WTC11 (cell line): ENCODE results near the gene DOK7. TPM values are rescaled to one million over a fixed set of nuclear protein-coding genes. Genes with fewer than 3 reads are reported as not detected.
"Not testable (repeated sequence)": the region's sequence is repeated elsewhere in the genome, so short reads cannot be mapped to it uniquely, and the experiment has no call there.

Experiments used
- ATAC-seq: fragments of 200-7000 bp; cut with Tn5 transposase; 2 replicates; pipeline ENCODE4 v1.10.0; 2021; ENCODE audit warnings: mild to moderate bottlenecking, moderate library complexity
- CTCF ChIA-PET: fragments of 300-600 bp; sonication (Branson Sonifier 250); formaldehyde crosslinking; loops from one replicate; lab custom pipeline; 2021; ENCODE audit warnings: antibody characterized with exemption; lab: Charles Lee
- POLR2A ChIA-PET: fragments of 350-600 bp; sonication (Branson Sonifier 250); formaldehyde crosslinking; loops from one replicate; lab custom pipeline; 2021; ENCODE audit warnings: antibody characterized with exemption; lab: Charles Lee
- DNase-seq: peaks from one replicate; pipeline ENCODE4 v3.0.0; 2021; ENCODE audit warnings: low spot score
- H3K27ac Mint-ChIP-seq: 2 replicates; pipeline ENCODE4 v1.8.0; 2021; ENCODE audit warnings: mixed read lengths
- H3K27me3 Mint-ChIP-seq: 2 replicates; pipeline ENCODE4 v1.8.0; 2021; ENCODE audit warnings: low read depth, mild to moderate bottlenecking, moderate library complexity, mixed read lengths
- H3K36me3 Mint-ChIP-seq: 2 replicates; pipeline ENCODE4 v1.8.0; 2021; ENCODE audit warnings: mixed read lengths
- H3K4me1 Mint-ChIP-seq: 2 replicates; pipeline ENCODE4 v1.8.0; 2022; ENCODE audit warnings: mixed read lengths
- H3K4me3 Mint-ChIP-seq: 2 replicates; pipeline ENCODE4 v1.8.0; 2021; ENCODE audit warnings: mild to moderate bottlenecking, moderate library complexity, mixed read lengths
- H3K9me3 Mint-ChIP-seq: 2 replicates; pipeline ENCODE4 v1.8.0; 2021; ENCODE audit warnings: mixed read lengths
- ESRRA ChIP-seq: sonication (generic); formaldehyde crosslinking; IDR thresholded peaks from 2 replicates; pipeline ENCODE4 v1.8.1; 2022; ENCODE audit warnings: mild to moderate bottlenecking, missing genetic modification reagents, borderline replicate concordance
- FOXK1 ChIP-seq: sonication (generic); formaldehyde crosslinking; IDR thresholded peaks from 2 replicates; pipeline ENCODE4 v1.8.0; 2022; ENCODE audit warnings: mild to moderate bottlenecking, moderate library complexity, missing genetic modification reagents
- GRHL2 ChIP-seq: fragments of 250-450 bp; sonication (Bioruptor Pico); IDR thresholded peaks from 2 replicates; pipeline ENCODE4 v1.8.0; 2022; ENCODE audit warnings: mild to moderate bottlenecking, moderate library complexity; ENCODE audit not compliant: insufficient replicate concordance, severe bottlenecking
- JAZF1 ChIP-seq: fragments of 250-450 bp; sonication (Bioruptor Pico); IDR thresholded peaks from 2 replicates; pipeline ENCODE4 v1.9.0; 2021; ENCODE audit warnings: moderate library complexity, mild to moderate bottlenecking, inconsistent platforms
- JUN ChIP-seq: sonication (generic); formaldehyde crosslinking; IDR thresholded peaks from 2 replicates; pipeline ENCODE4 v1.8.0; 2023; ENCODE audit warnings: mild to moderate bottlenecking, missing genetic modification reagents
- NR2C2 ChIP-seq: sonication (generic); formaldehyde crosslinking; IDR thresholded peaks from 2 replicates; pipeline ENCODE4 v1.8.0; 2022; ENCODE audit warnings: mild to moderate bottlenecking, missing genetic modification reagents
- NR3C1 ChIP-seq: sonication (generic); formaldehyde crosslinking; conservative IDR thresholded peaks from 2 replicates; pipeline ENCODE4 v1.8.1; 2023; ENCODE audit warnings: low read depth, mild to moderate bottlenecking, missing genetic modification reagents
- SMAD3 ChIP-seq: sonication (generic); formaldehyde crosslinking; IDR thresholded peaks from 2 replicates; pipeline ENCODE4 v1.8.0; 2022; ENCODE audit warnings: missing genetic modification reagents, mild to moderate bottlenecking, borderline replicate concordance
- TEAD4 ChIP-seq: sonication (generic); formaldehyde crosslinking; IDR thresholded peaks from 2 replicates; pipeline ENCODE4 v1.8.0; 2022; ENCODE audit warnings: mild to moderate bottlenecking, missing genetic modification reagents
- ZNF219 ChIP-seq: sonication (generic); formaldehyde crosslinking; IDR thresholded peaks from 2 replicates; pipeline ENCODE4 v1.8.0; 2023; ENCODE audit warnings: missing genetic modification reagents, mild to moderate bottlenecking, borderline replicate concordance
- ZNF263 ChIP-seq: sonication (generic); formaldehyde crosslinking; IDR thresholded peaks from 2 replicates; pipeline ENCODE4 v1.8.1; 2022; ENCODE audit warnings: low read depth, mild to moderate bottlenecking, moderate library complexity, missing genetic modification reagents
- ZNF396 ChIP-seq: fragments of 250-450 bp; sonication (Bioruptor Pico); IDR thresholded peaks from 2 replicates; pipeline ENCODE4 v1.8.0; 2021; ENCODE audit warnings: mild to moderate bottlenecking, moderate library complexity, borderline replicate concordance
- total RNA-seq: library from RNA; stranded (reverse); gene quantifications from 3 replicates; pipeline ENCODE4 v1.2.3, GENCODE V29; 2021
- TF ChIP-seq, protein P1 (sequence below): sonication (generic); formaldehyde crosslinking; conservative IDR thresholded peaks from 2 replicates; pipeline ENCODE4 v1.8.1; 2023; ENCODE audit warnings: mild to moderate bottlenecking, low read depth, missing genetic modification reagents, moderate library complexity
- TF ChIP-seq, protein P2 (sequence below): sonication (generic); formaldehyde crosslinking; IDR thresholded peaks from 2 replicates; pipeline ENCODE4 v1.8.1; 2023; ENCODE audit warnings: mild to moderate bottlenecking, missing genetic modification reagents, moderate library complexity
- TF ChIP-seq, protein P3 (sequence below): sonication (generic); formaldehyde crosslinking; IDR thresholded peaks from 2 replicates; pipeline ENCODE4 v1.8.1; 2023; ENCODE audit warnings: mild to moderate bottlenecking, missing genetic modification reagents, moderate library complexity
- TF ChIP-seq, protein P4 (sequence below): sonication (generic); formaldehyde crosslinking; IDR thresholded peaks from 2 replicates; pipeline ENCODE4 v1.8.0; 2022; ENCODE audit warnings: mild to moderate bottlenecking, missing genetic modification reagents
- TF ChIP-seq, protein P5 (sequence below): sonication (generic); formaldehyde crosslinking; IDR thresholded peaks from 2 replicates; pipeline ENCODE4 v1.8.1; 2023; ENCODE audit warnings: mild to moderate bottlenecking, missing genetic modification reagents
- TF ChIP-seq, protein P6 (sequence below): sonication (generic); formaldehyde crosslinking; IDR thresholded peaks from 2 replicates; pipeline ENCODE4 v1.8.0; 2022; ENCODE audit warnings: mild to moderate bottlenecking, missing genetic modification reagents

The DOK7 gene
- total RNA-seq, 1 experiment from 2014 or later, result 0.22 TPM

DNA sequence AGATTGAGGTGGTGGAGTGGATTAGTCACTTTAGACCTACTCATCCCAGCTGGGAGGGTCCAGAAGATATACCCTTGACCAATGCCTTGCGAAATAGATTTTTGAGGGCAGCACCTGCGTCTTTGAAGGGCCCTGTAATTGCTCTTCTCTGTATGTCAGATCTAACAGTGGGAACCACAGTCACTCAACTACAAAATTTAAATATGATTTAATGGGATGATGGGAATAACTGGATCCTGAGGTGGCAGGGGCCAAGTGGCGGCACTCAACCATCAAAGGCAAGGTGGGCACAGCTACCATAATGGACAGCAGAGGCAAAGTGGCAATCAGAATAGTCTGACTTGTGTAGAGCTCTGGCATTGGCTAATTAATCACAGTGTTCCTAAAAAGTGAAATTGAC is 7.5 kb upstream of the DOK7 start:
- H3K4me3 Mint-ChIP-seq, ATAC-seq, POLR2A ChIA-PET, H3K27ac Mint-ChIP-seq, DNase-seq, H3K4me1 Mint-ChIP-seq: not testable (repeated sequence)
- Mint-ChIP-seq H3K27me3 (peaks cover 81% of the 10 kb centered on the region), H3K9me3 (peaks cover 32% of the 10 kb centered on the region), H3K36me3 (peaks cover 15% of the 10 kb centered on the region)
- CTCF ChIA-PET, result interaction anchor here (1.4 kb wide), 1 partner anchor 109 kb away, joined by 3 read pairs; no protein-coding TSS in a partner anchor

DNA sequence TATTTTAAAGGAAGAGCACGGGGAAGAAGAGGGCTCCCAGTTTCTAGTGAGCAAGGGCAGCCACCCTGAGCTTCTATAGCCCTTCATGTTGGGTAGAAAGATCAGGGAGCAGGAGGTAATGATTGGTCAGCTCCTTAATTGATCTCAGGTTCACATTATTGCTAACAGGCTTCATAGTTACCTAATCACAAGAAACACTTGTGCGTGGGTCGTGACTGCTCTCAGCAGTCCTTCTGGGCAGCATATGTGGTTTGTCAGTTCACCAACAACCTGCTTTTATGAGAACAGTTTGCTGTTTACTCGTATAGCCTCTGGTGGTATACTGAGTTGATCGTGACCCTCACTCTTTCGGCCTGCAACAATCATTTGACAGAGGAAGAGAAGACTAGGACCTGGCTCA is 4.7 kb upstream of the DOK7 start:
- Mint-ChIP-seq H3K36me3 (peaks cover 15% of the 10 kb centered on the region), H3K27me3 (peaks cover 84% of the 10 kb centered on the region)
- DNase-seq (no peak), ATAC-seq (no peak)
- CTCF ChIA-PET, result no interaction called here
- TF ChIP-seq, protein P1, sequence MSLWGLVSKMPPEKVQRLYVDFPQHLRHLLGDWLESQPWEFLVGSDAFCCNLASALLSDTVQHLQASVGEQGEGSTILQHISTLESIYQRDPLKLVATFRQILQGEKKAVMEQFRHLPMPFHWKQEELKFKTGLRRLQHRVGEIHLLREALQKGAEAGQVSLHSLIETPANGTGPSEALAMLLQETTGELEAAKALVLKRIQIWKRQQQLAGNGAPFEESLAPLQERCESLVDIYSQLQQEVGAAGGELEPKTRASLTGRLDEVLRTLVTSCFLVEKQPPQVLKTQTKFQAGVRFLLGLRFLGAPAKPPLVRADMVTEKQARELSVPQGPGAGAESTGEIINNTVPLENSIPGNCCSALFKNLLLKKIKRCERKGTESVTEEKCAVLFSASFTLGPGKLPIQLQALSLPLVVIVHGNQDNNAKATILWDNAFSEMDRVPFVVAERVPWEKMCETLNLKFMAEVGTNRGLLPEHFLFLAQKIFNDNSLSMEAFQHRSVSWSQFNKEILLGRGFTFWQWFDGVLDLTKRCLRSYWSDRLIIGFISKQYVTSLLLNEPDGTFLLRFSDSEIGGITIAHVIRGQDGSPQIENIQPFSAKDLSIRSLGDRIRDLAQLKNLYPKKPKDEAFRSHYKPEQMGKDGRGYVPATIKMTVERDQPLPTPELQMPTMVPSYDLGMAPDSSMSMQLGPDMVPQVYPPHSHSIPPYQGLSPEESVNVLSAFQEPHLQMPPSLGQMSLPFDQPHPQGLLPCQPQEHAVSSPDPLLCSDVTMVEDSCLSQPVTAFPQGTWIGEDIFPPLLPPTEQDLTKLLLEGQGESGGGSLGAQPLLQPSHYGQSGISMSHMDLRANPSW (CRISPR knock-in tag), result no peak
- no peak for TF ChIP-seq ZNF219 (CRISPR knock-in tag)
- TF ChIP-seq ZNF396 (CRISPR knock-in tag), result no peak
- TF ChIP-seq, protein P2, sequence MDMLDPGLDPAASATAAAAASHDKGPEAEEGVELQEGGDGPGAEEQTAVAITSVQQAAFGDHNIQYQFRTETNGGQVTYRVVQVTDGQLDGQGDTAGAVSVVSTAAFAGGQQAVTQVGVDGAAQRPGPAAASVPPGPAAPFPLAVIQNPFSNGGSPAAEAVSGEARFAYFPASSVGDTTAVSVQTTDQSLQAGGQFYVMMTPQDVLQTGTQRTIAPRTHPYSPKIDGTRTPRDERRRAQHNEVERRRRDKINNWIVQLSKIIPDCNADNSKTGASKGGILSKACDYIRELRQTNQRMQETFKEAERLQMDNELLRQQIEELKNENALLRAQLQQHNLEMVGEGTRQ, result no peak
- TF ChIP-seq JUN (CRISPR knock-in tag), result no peak
- TF ChIP-seq, protein P3, sequence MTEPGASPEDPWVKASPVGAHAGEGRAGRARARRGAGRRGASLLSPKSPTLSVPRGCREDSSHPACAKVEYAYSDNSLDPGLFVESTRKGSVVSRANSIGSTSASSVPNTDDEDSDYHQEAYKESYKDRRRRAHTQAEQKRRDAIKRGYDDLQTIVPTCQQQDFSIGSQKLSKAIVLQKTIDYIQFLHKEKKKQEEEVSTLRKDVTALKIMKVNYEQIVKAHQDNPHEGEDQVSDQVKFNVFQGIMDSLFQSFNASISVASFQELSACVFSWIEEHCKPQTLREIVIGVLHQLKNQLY (CRISPR knock-in tag), result no peak
- no peak for TF ChIP-seq GRHL2 (CRISPR knock-in tag)
- TF ChIP-seq, protein P4, sequence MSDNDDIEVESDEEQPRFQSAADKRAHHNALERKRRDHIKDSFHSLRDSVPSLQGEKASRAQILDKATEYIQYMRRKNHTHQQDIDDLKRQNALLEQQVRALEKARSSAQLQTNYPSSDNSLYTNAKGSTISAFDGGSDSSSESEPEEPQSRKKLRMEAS, result no peak
- no peak for TF ChIP-seq SMAD3 (CRISPR knock-in tag)
- no peak for TF ChIP-seq NR3C1 (CRISPR knock-in tag)
- TF ChIP-seq NR2C2 (CRISPR knock-in tag), result no peak
- TF ChIP-seq, protein P5, sequence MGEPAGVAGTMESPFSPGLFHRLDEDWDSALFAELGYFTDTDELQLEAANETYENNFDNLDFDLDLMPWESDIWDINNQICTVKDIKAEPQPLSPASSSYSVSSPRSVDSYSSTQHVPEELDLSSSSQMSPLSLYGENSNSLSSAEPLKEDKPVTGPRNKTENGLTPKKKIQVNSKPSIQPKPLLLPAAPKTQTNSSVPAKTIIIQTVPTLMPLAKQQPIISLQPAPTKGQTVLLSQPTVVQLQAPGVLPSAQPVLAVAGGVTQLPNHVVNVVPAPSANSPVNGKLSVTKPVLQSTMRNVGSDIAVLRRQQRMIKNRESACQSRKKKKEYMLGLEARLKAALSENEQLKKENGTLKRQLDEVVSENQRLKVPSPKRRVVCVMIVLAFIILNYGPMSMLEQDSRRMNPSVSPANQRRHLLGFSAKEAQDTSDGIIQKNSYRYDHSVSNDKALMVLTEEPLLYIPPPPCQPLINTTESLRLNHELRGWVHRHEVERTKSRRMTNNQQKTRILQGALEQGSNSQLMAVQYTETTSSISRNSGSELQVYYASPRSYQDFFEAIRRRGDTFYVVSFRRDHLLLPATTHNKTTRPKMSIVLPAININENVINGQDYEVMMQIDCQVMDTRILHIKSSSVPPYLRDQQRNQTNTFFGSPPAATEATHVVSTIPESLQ, result no peak
- TF ChIP-seq, all 79 proteins: peak for 0
- H3K27ac Mint-ChIP-seq, result no peak overlapping the region
- H3K9me3 Mint-ChIP-seq, result peaks cover 32% of the 10 kb centered on the region
- H3K4me3 Mint-ChIP-seq, result no peak overlapping the region
- POLR2A ChIA-PET, result no interaction called here
- no peaks in the 10 kb centered on the region for H3K4me1 Mint-ChIP-seq

DNA sequence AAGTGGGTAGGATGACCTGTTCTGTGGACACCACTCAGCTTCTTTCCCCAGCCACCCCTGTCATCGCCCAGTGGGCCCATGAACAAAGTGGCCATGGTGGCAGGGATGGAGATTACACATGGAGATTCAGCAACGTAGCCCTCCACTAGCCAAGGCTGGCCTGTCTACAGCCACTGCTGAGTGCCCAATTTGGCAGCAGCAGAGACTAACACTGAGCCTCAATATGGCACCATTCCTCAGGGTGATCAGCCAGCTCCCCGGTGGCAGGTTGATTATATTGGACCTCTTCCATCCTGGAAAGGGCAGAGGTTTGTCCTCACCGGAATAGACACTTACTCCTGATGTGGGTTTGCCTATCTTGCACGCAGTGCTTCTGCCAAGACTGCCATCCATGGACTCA is 4.0 kb upstream of the DOK7 start:
- POLR2A ChIA-PET, DNase-seq, H3K4me1 Mint-ChIP-seq, ATAC-seq, H3K4me3 Mint-ChIP-seq, CTCF ChIA-PET, H3K27ac Mint-ChIP-seq: not testable (repeated sequence)
- Mint-ChIP-seq H3K9me3 (peaks cover 25% of the 10 kb centered on the region), H3K27me3 (peaks cover 77% of the 10 kb centered on the region), H3K36me3 (peaks cover 12% of the 10 kb centered on the region)

DNA sequence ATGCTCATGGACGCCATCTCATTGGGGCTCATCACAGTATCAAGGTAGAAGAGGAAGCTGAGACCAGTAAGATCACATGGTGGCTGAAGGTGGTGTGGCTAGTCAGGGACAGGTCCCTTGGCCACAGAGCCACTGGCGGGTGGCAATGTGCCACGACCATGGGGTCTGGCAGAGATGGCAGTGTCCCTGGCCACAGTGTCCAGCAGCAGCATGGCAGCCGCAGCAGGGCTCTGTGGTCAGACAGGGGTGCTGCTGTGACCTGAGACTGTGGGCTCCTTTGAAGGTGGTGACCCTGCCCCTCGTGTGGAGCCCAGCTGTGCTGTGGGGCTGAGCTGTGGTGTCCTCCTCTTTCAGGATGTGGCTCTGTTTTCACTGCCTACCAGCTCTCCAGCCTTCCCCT is 2.2 kb upstream of the DOK7 start:
- Mint-ChIP-seq H3K27me3 (peaks cover 75% of the 10 kb centered on the region), H3K36me3 (0 out of 2 replicates have a peak, but pooled peaks cover under 1% of the 10 kb centered on the region), H3K4me1 (no peaks in the 10 kb centered on the region), H3K27ac (no peak overlapping the region), H3K4me3 (no peak overlapping the region), H3K9me3 (peaks cover 7% of the 10 kb centered on the region)
- ChIA-PET CTCF (interaction anchor here (1.2 to 2.3 kb wide), 2 partner anchors 18 to 20 kb away, joined by 4 to 12 read pairs; no protein-coding TSS in a partner anchor), POLR2A (no interaction called here)
- ATAC-seq (no peak), DNase-seq (no peak)
- no peak for TF ChIP-seq FOXK1
- TF ChIP-seq ZNF263 (CRISPR knock-in tag), result no peak
- no peak for TF ChIP-seq ESRRA (CRISPR knock-in tag)
- TF ChIP-seq TEAD4, result no peak
- TF ChIP-seq, protein P3 (CRISPR knock-in tag), result no peak
- TF ChIP-seq, protein P5, result no peak
- TF ChIP-seq, protein P6, sequence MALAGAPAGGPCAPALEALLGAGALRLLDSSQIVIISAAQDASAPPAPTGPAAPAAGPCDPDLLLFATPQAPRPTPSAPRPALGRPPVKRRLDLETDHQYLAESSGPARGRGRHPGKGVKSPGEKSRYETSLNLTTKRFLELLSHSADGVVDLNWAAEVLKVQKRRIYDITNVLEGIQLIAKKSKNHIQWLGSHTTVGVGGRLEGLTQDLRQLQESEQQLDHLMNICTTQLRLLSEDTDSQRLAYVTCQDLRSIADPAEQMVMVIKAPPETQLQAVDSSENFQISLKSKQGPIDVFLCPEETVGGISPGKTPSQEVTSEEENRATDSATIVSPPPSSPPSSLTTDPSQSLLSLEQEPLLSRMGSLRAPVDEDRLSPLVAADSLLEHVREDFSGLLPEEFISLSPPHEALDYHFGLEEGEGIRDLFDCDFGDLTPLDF, result no peak
- no peak for TF ChIP-seq JAZF1 (CRISPR knock-in tag)
